Measurements from ENCODE around the gene CUTA. TPM values are rescaled to one million over a fixed set of nuclear protein-coding genes. Genes with fewer than 3 reads are reported as not detected.

The CUTA gene
- total RNA-seq, 1 donor from 2014 or later: 61.3 TPM

Other genes starting within 250 kb of the CUTA start
- 0.28 and 0.34 TPM in 2 replicates for gene COL11A2, start 225.6 kb downstream of the CUTA start, total RNA-seq
- gene RXRB, start 217.4 kb downstream of the CUTA start, total RNA-seq: 26.6 and 27.9 TPM in 2 replicates
- gene SLC39A7, start 217.2 kb downstream of the CUTA start, total RNA-seq: 93.6 and 99.4 TPM in 2 replicates
- 8.7 and 9.7 TPM in 2 replicates for gene HSD17B8, start 213.5 kb downstream of the CUTA start, total RNA-seq
- 22.6 and 29.0 TPM in 2 replicates for gene RING1, start 209.6 kb downstream of the CUTA start, total RNA-seq
- gene VPS52, start 146.2 kb downstream of the CUTA start, total RNA-seq: 33.7 and 38.5 TPM in 2 replicates
- gene RPS18, start 146.0 kb downstream of the CUTA start, total RNA-seq: 1,732 and 3,722 TPM in 2 replicates
- 5.9 and 10.0 TPM in 2 replicates for gene B3GALT4, start 141.0 kb downstream of the CUTA start, total RNA-seq
- 65.9 and 75.4 TPM in 2 replicates for gene WDR46, start 128.9 kb downstream of the CUTA start, total RNA-seq
- 22.1 and 29.1 TPM in 2 replicates for gene PFDN6, start 128.5 kb downstream of the CUTA start, total RNA-seq
- 82.4 and 88.3 TPM in 2 replicates for gene RGL2, start 119.2 kb downstream of the CUTA start, total RNA-seq
- gene TAPBP, start 104.0 kb downstream of the CUTA start, total RNA-seq: 137 and 154 TPM in 2 replicates
- gene ZBTB22, start 100.4 kb downstream of the CUTA start, total RNA-seq: 15.8 and 16.8 TPM in 2 replicates
- gene DAXX, start 95.1 kb downstream of the CUTA start, total RNA-seq: 52.1 and 57.9 TPM in 2 replicates
- 12.4 and 34.3 TPM in 2 replicates for gene KIFC1, start 26.3 kb downstream of the CUTA start, total RNA-seq
- 14.4 and 16.5 TPM in 2 replicates for gene PHF1, start 7.1 kb downstream of the CUTA start, total RNA-seq
- gene SYNGAP1, start 2.0 kb upstream of the CUTA start, total RNA-seq: 2.4 and 2.5 TPM in 2 replicates
- gene ZBTB9, start 36.5 kb upstream of the CUTA start, total RNA-seq: 5.5 and 6.3 TPM in 2 replicates
- 23.5 and 24.3 TPM in 2 replicates for gene BAK1, start 162.2 kb upstream of the CUTA start, total RNA-seq
- gene ITPR3, start 203.2 kb upstream of the CUTA start, total RNA-seq: 26.9 and 42.0 TPM in 2 replicates

All from dermis blood vessel endothelial cell (primary cell).